Thyroid gland (tissue), 4 donors: ENCODE data around the gene CGB2. TPM values are rescaled to one million over a fixed set of nuclear protein-coding genes. Genes with fewer than 3 reads are reported as not detected.
"Not testable (repeated sequence)": the region's sequence is repeated elsewhere in the genome, so short reads cannot be mapped to it uniquely, and the experiment has no call there.

Experiments
- DNase-seq, 2 donors: peaks; one replicate each; pipeline ENCODE4 v3.0.0-alpha.2; 2019
- H3K27ac ChIP-seq, 3 donors: fragments of 200-600 bp; sonication (generic); 1 replicate in 2 of 3; 2 replicates in 1 of 3; pipeline ENCODE4 v1.5.1; 2016 to 2019; ENCODE audit warnings: mild to moderate bottlenecking in 1 of 3, moderate library complexity in 1 of 3
- H3K27me3 ChIP-seq: fragments of 200-600 bp; sonication (generic); one replicate; pipeline ENCODE4 v1.5.1; 2019
- H3K36me3 ChIP-seq, 2 donors: fragments of 200-600 bp; sonication (generic); one replicate each; pipeline ENCODE4 v1.5.1; 2016 to 2019
- H3K4me1 ChIP-seq, 2 donors: fragments of 200-600 bp; sonication (generic); one replicate each; pipeline ENCODE4 v1.5.1; 2017 to 2019
- H3K4me3 ChIP-seq, 3 donors: fragments of 200-600 bp; sonication (generic); replicated peaks in 1 of 3; 1 replicate in 2 of 3; 2 replicates in 1 of 3; pipeline ENCODE4 v1.5.1; 2016; ENCODE audit warnings: mild to moderate bottlenecking in 1 of 3
- H3K9me3 ChIP-seq: fragments of 200-600 bp; sonication (generic); one replicate; pipeline ENCODE4 v1.5.1; 2017
- CTCF ChIP-seq, 6 experiments: fragments of 200-600 bp in 3 of 6; fragments of 450-650 bp in 3 of 6; sonication (generic) in 3 of 6; IDR thresholded peaks; one replicate each; pipeline ENCODE4 v1.5.1; 2016 to 2019; ENCODE audit warnings: antibody characterized with exemption in 6 of 6, mild to moderate bottlenecking in 2 of 6, inconsistent platforms in 1 of 6, moderate library complexity in 1 of 6
- POLR2A ChIP-seq, 2 donors: fragments of 450-650 bp; IDR thresholded peaks; one replicate each; pipeline ENCODE4 v1.6.1; 2017; ENCODE audit warnings: antibody characterized with exemption in 2 of 2, mild to moderate bottlenecking in 2 of 2, moderate library complexity in 1 of 2
- WGBS, 2 donors: methylation state at CpG; one replicate each; pipeline ENCODE4 v1.1.5; 2017; 5-methylcytosine and 5-hydroxymethylcytosine counted together
- intact Hi-C: fragments of 100-400 bp; cut with DNase I; formaldehyde crosslinking; loops from one replicate; pipeline ENCODE4 v1.15.1; 2023
- microRNA-seq: library from miRNA; unstranded; fragments of <30 nt; microRNA quantifications from one replicate; pipeline ENCODE4, GENCODE V29; 2016
- small RNA-seq: library from RNA; depleted of rRNA; stranded (forward); fragments of <200 nt; gene quantifications from one replicate; pipeline ENCODE3, GENCODE V24; 2016
- total RNA-seq, 4 donors: library from RNA; depleted of rRNA; stranded (reverse); fragments of >200 nt; gene quantifications; one replicate each; pipeline ENCODE4 v1.2.3, GENCODE V29; 2016

CGB2 gene
- total RNA-seq, 4 donors from 2014 or later: not detected

GRCh38 chr19:49073514-49074378, 42.1 kb downstream of the CGB2 start:
- Histone ChIP-seq H3K27me3 (peaks cover 11% of the 10 kb centered on the region), H3K27ac (no peak overlapping the region), H3K4me3 (no peak overlapping the region), H3K9me3 (no peaks in the 10 kb centered on the region), H3K4me1 (peaks cover 4 to 11% of the 10 kb centered on the region in 2 donors), H3K36me3 (no peaks in the 10 kb centered on the region)
- WGBS, 2 donors: 60 to 68% methylated on average over 23 of the region's 23 CpGs
- TF ChIP-seq CTCF (IDR thresholded peaks at IDR 0.05): no peak
- TF ChIP-seq POLR2A (IDR thresholded peaks at IDR 0.05): no peak
- intact Hi-C loops: no loop called here
- no peak for DNase-seq

GRCh38 chr19:49074869-49075268, 43.2 kb downstream of the CGB2 start:
- peaks cover 11% of the 10 kb centered on the region for H3K27me3 ChIP-seq
- peak; percentile 93 for DNase-seq
- H3K9me3 ChIP-seq, intact Hi-C loops, H3K36me3 ChIP-seq, H3K27ac ChIP-seq, H3K4me3 ChIP-seq: not testable (repeated sequence)
- 6 to 10% methylated on average over 5 to 9 of the region's 9 CpGs for WGBS, 2 donors
- peaks cover 4 to 11% of the 10 kb centered on the region in 2 donors for H3K4me1 ChIP-seq
- TF ChIP-seq CTCF (IDR thresholded peaks at IDR 0.05): peak; percentile 46 to 92 (median 83)

DNA sequence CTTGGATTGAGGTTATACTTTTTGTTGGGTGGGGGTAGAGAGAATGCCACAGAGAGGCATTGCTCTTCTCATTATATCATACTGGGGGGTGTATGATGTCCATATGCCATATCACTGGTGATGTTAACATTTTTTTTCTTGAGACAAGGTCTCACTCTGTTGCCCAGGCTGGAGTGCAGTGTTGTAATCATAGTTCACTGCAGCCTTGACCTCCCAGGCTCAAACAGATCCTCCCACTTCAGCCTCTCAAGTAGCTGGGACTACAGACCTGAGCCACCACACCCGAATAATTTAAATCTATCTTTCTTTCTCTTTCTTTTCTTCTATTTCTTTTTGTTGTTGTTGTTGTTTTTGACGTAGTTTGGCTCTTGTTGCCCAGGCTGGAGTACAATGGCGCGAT, 48.7 kb downstream of the CGB2 start:
- Histone ChIP-seq H3K4me3 (no peak overlapping the region), H3K9me3 (no peaks in the 10 kb centered on the region), H3K27me3 (no peaks in the 10 kb centered on the region), H3K4me1 (peaks cover 0 to 5% of the 10 kb centered on the region in 2 donors), H3K36me3 (no peaks in the 10 kb centered on the region), H3K27ac (no peak overlapping the region)
- WGBS, 2 donors: 67 to 85% methylated on average over 4 of the region's 4 CpGs
- intact Hi-C loops: no loop called here
- no peak for TF ChIP-seq CTCF (IDR thresholded peaks at IDR 0.05)
- no peak for TF ChIP-seq POLR2A (IDR thresholded peaks at IDR 0.05)
- DNase-seq: no peak

GRCh38 chr19:49081273-49081672, 49.6 kb downstream of the CGB2 start:
- Histone ChIP-seq H3K36me3 (no peaks in the 10 kb centered on the region), H3K27me3 (no peaks in the 10 kb centered on the region), H3K9me3 (no peaks in the 10 kb centered on the region), H3K4me1 (peaks cover 0 to 8% of the 10 kb centered on the region in 2 donors), H3K27ac (no peak overlapping the region), H3K4me3 (no peak overlapping the region)
- TF ChIP-seq POLR2A (IDR thresholded peaks at IDR 0.05): no peak
- no peak for TF ChIP-seq CTCF (IDR thresholded peaks at IDR 0.05)
- intact Hi-C loops: no loop called here
- no peak for DNase-seq
- WGBS, 2 donors: 100% methylated on average over 1 of the region's 1 CpG

Small RNAs within 50 kb of the gene (microRNA-seq; reads per million reads assigned to microRNA genes)
- not detected for gene MIR6798

Small RNAs within 50 kb of the gene (small RNA-seq; reads per million reads assigned to genes)
- not detected for gene MIR6798
- gene RN7SL708P: not detected

Other genes with a start within 250 kb of the CGB2 start
- 10 to 100 TPM; 35.4 to 52.8 (median 45.9) TPM for gene BCAT2, start 220.9 kb upstream of the CGB2 start, total RNA-seq
- gene HSD17B14, start 195.4 kb upstream of the CGB2 start, total RNA-seq: 10 to 100 TPM; 11.9 to 46.8 (median 22.2) TPM
- 10 to 100 TPM; 15.2 to 21.8 (median 19.0) TPM for gene PLEKHA4, start 163.3 kb upstream of the CGB2 start, total RNA-seq
- gene PPP1R15A, start 159.5 kb upstream of the CGB2 start, total RNA-seq: 10 to 100 TPM; 18.7 to 31.7 (median 24.2) TPM
- gene TULP2, start 133.1 kb upstream of the CGB2 start, total RNA-seq: under 1 TPM in 1 of 4 donors, not detected in 3; 0.27 TPM
- gene NUCB1, start 131.6 kb upstream of the CGB2 start, total RNA-seq: 100 to 1,000 TPM; 267 to 424 (median 371) TPM
- gene DHDH, start 98.2 kb upstream of the CGB2 start, total RNA-seq: not detected
- 10 to 100 TPM; 28.2 to 74.4 (median 41.2) TPM for gene BAX, start 77.0 kb upstream of the CGB2 start, total RNA-seq
- over 10,000 TPM in 1 of 4 donors, 1,000 to 10,000 TPM in 3; 5,748 to 12,335 (median 7,175) TPM for gene FTL, start 66.6 kb upstream of the CGB2 start, total RNA-seq
- gene GYS1, start 38.6 kb upstream of the CGB2 start, total RNA-seq: 10 to 100 TPM; 17.9 to 33.2 (median 23.9) TPM
- gene RUVBL2, start 38.0 kb upstream of the CGB2 start, total RNA-seq: 100 to 1,000 TPM in 3 of 4 donors, 10 to 100 TPM in 1; 80.5 to 131 (median 118) TPM
- gene LHB, start 14.8 kb upstream of the CGB2 start, total RNA-seq: not detected
- not detected for gene CGB3, start 7.6 kb upstream of the CGB2 start, total RNA-seq
- gene CGB1, start 5.0 kb downstream of the CGB2 start, total RNA-seq: not detected
- gene CGB5, start 12.0 kb downstream of the CGB2 start, total RNA-seq: under 1 TPM in 1 of 4 donors, not detected in 3; 0.56 TPM
- not detected for gene CGB8, start 17.2 kb downstream of the CGB2 start, total RNA-seq
- not detected for gene CGB7, start 25.9 kb downstream of the CGB2 start, total RNA-seq
- gene NTF4, start 32.9 kb downstream of the CGB2 start, total RNA-seq: under 1 TPM in 1 of 4 donors, not detected in 3; 0.33 TPM
- not detected for gene KCNA7, start 40.8 kb downstream of the CGB2 start, total RNA-seq
- gene SNRNP70, start 53.6 kb downstream of the CGB2 start, total RNA-seq: 100 to 1,000 TPM; 253 to 388 (median 305) TPM
- 10 to 100 TPM; 10.5 to 17.7 (median 13.8) TPM for gene LIN7B, start 82.5 kb downstream of the CGB2 start, total RNA-seq
- gene C19orf73, start 87.3 kb downstream of the CGB2 start, total RNA-seq: 10 to 100 TPM in 1 of 4 donors, 1 to 10 TPM in 3; 1.7 to 13.4 (median 6.1) TPM
- gene PPFIA3, start 87.7 kb downstream of the CGB2 start, total RNA-seq: 1 to 10 TPM; 4.6 to 7.4 (median 5.3) TPM
- 1 to 10 TPM; 1.1 to 4.1 (median 2.1) TPM for gene HRC, start 123.5 kb downstream of the CGB2 start, total RNA-seq
- gene TRPM4, start 125.9 kb downstream of the CGB2 start, total RNA-seq: 10 to 100 TPM; 18.4 to 36.4 (median 26.1) TPM